GM12891 (cell line): ENCODE data around the gene NTHL1.
"Not testable (repeated sequence)": the region's sequence is repeated elsewhere in the genome, so short reads cannot be mapped to it uniquely, and the experiment has no call there.

ENCODE experiments used
- DNase-seq: peaks from one replicate; pipeline ENCODE4 v3.0.0; 2011; ENCODE audit warnings: low spot score; ENCODE audit not compliant: insufficient read length
- FAIRE-seq: peaks from 2 replicates; lab custom pipeline; 2011; peaks lifted over from hg19 to GRCh38; lab: Jason Lieb, UNC
- PAX5 ChIP-seq: IDR thresholded peaks from 2 replicates; pipeline ENCODE4 v1.6.1; 2011; ENCODE audit warnings: low read length, moderate library complexity, mild to moderate bottlenecking; ENCODE audit not compliant: insufficient read depth, severe bottlenecking
- POLR2A ChIP-seq: IDR thresholded peaks from 2 replicates; pipeline ENCODE4 v1.6.1; 2011; ENCODE audit warnings: low read depth, low read length, control low read depth
- POLR2AphosphoS5 ChIP-seq: IDR thresholded peaks from 2 replicates; pipeline ENCODE4 v1.6.1; 2011; ENCODE audit warnings: low read depth, low read length, control low read depth
- POU2F2 ChIP-seq: IDR thresholded peaks from 2 replicates; pipeline ENCODE4 v1.6.1; 2011; ENCODE audit warnings: low read depth, mild to moderate bottlenecking, control low read depth, low read length, moderate library complexity
- SPI1 ChIP-seq: IDR thresholded peaks from 2 replicates; pipeline ENCODE4 v1.6.1; 2011; ENCODE audit warnings: low read depth, low read length, control low read depth
- TAF1 ChIP-seq: IDR thresholded peaks from 2 replicates; pipeline ENCODE4 v1.6.1; 2011; ENCODE audit warnings: low read depth, low read length, control low read depth

Gene NTHL1

DNA sequence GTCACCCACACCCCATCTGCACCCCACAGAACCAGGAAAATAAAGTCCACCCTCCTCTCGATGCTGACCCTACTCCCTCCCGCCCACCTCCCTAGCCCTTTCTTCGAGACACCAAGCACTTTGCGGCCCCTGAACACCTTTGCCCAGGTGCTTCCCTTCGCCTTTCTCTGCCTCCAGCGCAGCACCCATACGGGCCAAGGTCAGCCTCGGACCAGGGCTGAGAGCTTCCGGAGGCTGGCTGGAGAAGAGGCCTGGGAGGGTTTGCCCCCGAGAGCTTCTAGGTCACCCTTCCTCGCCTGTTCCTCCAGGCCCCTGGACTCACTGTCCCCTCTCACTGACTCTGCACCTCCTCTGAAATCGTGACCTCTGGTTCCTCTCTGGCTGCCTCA lies 23.6 kb downstream of the NTHL1 start:
- no peak for TF ChIP-seq POU2F2
- TF ChIP-seq POLR2A, result no peak
- no peak for TF ChIP-seq TAF1
- no peak for TF ChIP-seq PAX5
- TF ChIP-seq POLR2AphosphoS5, result no peak
- DNase-seq (no peak), FAIRE-seq (no peak)

DNA sequence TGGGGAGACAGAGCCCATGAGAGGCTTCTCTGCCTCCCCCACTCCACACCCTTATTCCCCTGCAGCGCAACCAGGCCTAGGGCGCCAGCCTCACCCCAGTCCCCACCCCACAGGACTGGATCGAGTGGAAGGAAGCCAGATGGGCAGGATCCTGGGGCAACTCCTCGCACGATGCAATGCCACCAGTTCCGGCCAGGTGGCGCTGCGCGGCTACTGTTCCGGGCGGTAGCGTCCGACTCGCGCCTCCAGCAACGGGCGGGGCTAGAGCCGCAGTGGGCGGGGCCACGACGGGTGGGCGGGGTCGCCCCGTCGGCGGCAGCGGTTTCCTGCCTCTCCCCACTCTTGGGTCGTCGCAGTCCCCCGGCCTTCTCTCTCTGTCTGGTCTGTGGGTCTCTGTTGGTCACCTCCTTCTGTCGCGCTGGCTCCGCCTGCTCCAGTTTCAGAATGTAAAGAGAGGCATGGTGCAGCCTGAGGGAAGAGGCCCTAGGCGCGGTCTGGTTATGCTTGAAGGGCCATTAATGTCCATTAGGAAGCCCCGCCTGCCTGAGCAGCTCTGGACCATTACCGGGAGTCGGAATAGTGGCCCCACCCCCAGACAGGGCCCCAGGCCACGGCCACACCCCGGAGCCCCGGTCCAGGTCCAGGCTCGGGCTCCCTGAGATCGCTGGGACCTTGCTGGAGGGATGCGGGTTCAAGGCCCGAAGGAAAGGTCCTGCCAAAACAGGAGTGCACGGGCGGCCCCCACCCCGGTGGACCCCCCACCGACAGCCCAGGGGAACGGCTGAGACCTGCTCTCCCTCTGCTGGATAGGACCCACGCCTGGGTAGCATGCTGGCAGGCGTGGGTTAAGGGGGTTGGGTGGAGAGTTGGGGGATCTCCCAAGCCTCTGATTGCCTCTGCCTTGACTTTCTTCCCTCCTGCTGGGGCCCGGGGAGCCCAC lies 24.3 kb downstream of the NTHL1 start:
- peak; percentile 98 for DNase-seq
- no peak for TF ChIP-seq TAF1
- TF ChIP-seq SPI1, result no peak
- TF ChIP-seq POLR2AphosphoS5, result no peak
- peak; percentile 48 for TF ChIP-seq PAX5
- TF ChIP-seq POLR2A, result no peak
- no peak for TF ChIP-seq POU2F2
- peak; percentile 99 for FAIRE-seq

DNA sequence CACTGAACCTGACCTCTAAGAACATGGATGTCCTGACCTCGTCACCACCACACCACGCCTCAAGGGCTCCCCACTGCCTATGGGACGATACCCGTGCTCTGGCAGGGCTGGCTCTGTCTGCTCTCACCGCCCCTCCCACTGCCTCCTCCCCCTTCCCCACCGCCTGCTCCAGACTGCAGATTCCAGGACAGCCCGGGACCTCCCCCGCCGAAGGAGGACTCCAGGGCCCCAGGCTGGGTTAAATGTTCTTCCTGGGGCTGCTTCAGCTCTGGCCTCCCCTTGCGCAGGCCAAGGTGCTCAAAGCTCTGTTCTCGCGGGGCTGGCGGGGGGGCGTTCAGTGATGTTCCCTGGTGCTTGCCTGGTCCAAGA lies 24.9 kb downstream of the NTHL1 start:
- TF ChIP-seq SPI1, result no peak
- TF ChIP-seq POU2F2, result no peak
- TF ChIP-seq PAX5, result no peak
- no peak for TF ChIP-seq POLR2AphosphoS5
- no peak for TF ChIP-seq TAF1
- TF ChIP-seq POLR2A, result no peak
- DNase-seq, result no peak
- no peak for FAIRE-seq

DNA sequence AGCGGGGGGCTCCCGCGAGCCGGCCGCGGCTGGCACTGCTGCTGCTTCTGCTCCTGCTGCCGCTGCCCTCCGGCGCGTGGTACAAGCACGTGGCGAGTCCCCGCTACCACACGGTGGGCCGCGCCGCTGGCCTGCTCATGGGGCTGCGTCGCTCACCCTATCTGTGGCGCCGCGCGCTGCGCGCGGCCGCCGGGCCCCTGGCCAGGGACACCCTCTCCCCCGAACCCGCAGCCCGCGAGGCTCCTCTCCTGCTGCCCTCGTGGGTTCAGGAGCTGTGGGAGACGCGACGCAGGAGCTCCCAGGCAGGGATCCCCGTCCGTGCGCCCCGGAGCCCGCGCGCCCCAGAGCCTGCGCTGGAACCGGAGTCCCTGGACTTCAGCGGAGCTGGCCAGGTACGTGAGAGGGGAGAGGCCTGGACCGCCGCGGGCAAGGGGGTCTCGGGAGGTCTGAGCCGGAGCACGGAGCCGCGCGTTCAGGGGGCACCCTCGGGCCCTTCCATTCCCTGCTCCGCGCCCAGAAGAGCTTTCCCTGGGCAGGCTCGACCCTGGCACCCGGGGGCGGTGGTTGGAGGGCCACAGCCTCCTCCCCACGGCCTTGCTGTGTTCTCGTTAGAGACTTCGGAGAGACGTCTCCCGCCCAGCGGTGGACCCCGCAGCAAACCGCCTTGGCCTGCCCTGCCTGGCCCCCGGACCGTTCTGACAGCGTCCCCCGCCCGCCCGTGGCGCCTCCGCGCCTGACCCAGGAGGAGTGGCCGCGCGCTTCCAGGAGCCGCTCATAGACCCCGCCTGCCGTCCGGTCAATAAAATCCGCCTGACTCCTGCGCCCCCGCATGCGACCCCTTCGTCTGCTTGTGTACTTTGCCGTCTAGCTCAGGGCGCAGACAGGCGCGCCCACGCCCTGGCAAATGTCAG lies 27.5 kb downstream of the NTHL1 start:
- no peak for TF ChIP-seq TAF1
- no peak for FAIRE-seq
- DNase-seq, result no peak

DNA sequence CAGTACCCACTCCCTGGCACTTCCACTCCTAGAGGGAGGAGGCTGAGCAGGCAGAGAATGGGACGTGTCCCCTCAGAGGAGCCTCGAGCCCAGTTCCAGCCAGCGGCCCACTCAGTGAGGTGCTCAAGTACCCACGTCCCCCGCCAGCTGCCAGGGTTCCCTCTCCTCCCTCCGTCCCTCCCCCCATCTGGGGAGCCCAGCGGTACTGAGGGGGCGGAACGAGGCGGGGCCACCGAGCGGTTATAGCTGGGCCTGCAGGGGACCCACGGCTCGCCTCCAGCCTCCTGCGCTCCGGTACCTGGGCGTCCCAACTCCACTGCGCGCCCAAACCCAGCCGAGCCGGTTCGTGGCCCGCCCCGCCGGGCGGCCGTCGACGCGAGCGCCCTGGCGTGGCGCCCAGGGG lies 28.1 kb downstream of the NTHL1 start, which contains the start of gene NPW:
Gene NPW (plus strand): TSS at position 268 of the 403 bp plus-strand sequence.
- no peak for FAIRE-seq
- DNase-seq, result no peak
- TF ChIP-seq SPI1 (no peak), POLR2AphosphoS5 (no peak), POLR2A (no peak), TAF1 (no peak), POU2F2 (no peak), PAX5 (no peak)

DNA sequence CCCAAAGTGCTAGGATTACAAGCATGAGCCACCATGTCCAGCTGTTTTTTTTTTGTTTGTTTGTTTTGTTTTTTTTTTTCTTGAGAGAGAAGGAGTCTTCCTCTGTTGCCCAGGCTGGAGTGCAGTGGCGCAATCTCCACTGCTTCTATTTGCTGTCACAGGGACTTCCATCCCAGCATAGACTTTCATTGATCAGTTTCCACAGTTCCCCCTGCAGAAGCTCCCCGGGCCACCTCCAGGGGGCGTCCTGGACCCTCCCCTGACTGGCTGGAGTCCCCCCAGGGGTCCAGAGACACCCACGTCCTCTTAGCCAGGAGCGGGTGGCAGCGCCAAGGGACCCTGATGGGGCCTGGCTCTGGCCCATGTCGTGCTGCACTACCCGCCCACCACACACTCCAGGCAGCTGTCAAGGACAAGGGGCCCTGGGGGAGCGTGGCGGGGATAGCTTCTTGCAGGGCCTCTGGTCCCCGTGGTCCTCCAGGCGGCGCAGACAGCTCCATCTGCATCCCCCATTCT lies 31.2 kb downstream of the NTHL1 start:
- no peak for FAIRE-seq
- no peak for TF ChIP-seq POLR2AphosphoS5
- no peak for TF ChIP-seq PAX5
- DNase-seq, result no peak

DNA sequence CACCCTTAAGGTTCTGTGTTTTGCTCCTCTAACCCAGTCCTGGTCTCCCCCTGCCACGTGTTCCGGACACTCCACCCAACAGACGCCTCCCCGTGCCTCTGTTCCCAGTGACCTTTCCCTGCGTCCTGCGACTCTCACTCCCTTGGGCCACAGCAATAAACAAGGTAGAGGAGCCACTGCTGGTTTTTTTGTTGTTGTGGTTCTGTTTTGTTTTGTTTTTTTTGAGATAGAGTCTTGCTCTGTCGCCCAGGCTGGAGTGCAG lies 31.8 kb downstream of the NTHL1 start:
- DNase-seq (no peak), FAIRE-seq (no peak)
- TF ChIP-seq POLR2AphosphoS5 (no peak), TAF1 (no peak), POLR2A (no peak), SPI1 (no peak), PAX5 (no peak), POU2F2 (no peak)

DNA sequence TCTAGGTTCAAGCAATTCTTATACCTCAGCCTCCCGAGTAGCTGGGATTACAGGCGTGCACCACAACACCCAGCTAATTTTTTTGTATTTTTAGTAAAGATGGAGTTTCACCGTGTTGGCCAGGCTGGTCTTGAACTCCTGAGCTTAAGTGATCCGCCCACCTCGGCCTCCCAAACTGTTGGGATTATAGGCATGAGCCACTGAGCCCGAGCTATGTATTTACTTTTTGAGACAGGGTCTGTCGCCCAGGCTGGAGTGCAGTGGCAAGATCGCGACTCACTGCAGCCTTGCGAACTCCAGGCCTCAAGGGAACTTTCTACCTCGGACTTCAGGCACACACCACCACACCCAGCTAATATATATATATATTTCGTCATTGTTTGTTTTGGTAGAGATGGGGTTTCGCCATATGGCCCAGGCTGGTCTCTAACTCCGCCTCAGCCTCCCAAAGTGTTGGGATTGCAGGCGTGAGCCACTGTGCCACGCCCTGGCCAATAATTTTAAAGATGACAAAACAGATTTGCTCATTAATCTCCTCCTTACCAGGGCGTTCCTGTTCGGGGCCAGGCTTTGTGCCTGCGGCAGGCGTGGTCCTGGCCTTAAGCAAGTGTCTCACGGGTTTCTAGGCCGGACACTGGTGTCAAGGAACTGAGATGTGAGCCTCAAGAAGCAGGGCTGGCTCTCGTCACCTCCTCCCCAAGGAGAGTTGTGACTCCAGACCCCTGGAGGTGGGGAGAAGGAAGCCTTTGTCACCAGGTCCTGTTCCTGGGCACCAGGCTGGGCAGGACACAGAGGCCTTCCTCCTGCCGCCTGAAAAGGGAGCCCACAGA lies 32.3 kb downstream of the NTHL1 start:
- FAIRE-seq (no peak), DNase-seq (no peak)
- TF ChIP-seq POLR2A (no peak), TAF1 (no peak), POLR2AphosphoS5 (no peak), PAX5 (no peak), POU2F2 (no peak), SPI1 (no peak)

DNA sequence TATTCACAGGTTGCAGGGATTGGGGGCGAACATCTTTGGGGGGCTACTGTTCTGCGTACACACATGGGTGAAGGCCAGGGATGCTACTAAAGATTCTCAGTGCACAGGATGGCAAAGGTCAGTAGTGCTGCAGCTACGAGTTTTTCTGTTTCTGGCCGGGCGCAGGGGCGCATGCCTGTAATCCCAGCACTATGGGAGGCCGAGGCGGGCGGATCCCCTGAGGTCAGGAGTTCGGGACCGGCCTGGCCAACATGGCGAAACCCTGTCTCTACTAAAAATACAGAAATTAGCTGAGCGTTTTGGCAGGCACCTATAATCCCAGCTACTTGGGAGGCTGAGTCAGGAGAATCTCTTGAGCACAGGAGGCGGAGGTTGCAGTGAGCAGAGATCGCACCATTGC lies 34.1 kb downstream of the NTHL1 start:
- FAIRE-seq (no peak), DNase-seq (no peak)
- TF ChIP-seq TAF1, result no peak

DNA sequence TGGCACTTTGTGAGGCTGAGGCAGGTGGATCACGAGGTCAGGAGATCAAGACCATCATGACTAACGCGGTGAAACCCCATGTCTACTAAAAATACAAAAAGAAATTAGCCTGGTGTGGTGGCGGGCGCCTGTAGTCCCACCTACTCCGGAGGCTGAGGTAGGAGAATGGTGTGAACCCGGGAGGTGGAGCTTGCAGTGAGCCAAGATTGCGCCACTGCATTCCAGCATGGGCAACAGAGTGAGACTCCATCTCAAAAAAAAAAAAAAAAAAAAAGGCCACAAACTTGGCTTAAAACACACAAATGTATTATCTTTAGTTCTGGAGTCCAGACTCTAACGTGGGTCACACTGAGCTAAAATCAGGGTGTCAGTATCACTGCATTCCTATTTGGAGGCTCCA lies 35.9 kb downstream of the NTHL1 start:
- DNase-seq, FAIRE-seq: not testable (repeated sequence)
